DMS53 treated with DMSO at 0.1 percent for 48 hours (cell line): ENCODE measurements around the gene EPN3.

ENCODE experiments used
- DNase-seq: peaks from one replicate; lab custom pipeline; 2025; ENCODE audit not compliant: unreplicated experiment; lab: John Stamatoyannopoulos, UW

EPN3 gene

GRCh38 chr17:50533720-50534148 is 1.2 kb downstream of the EPN3 start:
- DNase-seq: peak; percentile 29

- DNase-seq: peak; percentile 32
Observed at GRCh38 chr17:50534222-50534978, 1.9 kb downstream of the EPN3 start.

GRCh38 chr17:50534979-50535326 is 2.4 kb downstream of the EPN3 start:
- no peak for DNase-seq

- no peak for DNase-seq
Observed at GRCh38 chr17:50535407-50535806, 2.9 kb downstream of the EPN3 start.

- DNase-seq: no peak
Observed at GRCh38 chr17:50536683-50537646, 4.4 kb downstream of the EPN3 start.

- DNase-seq: no peak
Observed at GRCh38 chr17:50537721-50538548, 5.4 kb downstream of the EPN3 start.

- no peak for DNase-seq
Observed at GRCh38 chr17:50538549-50539410, 6.2 kb downstream of the EPN3 start.

GRCh38 chr17:50539762-50540559 is 7.4 kb downstream of the EPN3 start:
- DNase-seq: no peak

GRCh38 chr17:50540560-50541401 is 8.2 kb downstream of the EPN3 start:
- DNase-seq: no peak

GRCh38 chr17:50541402-50541715 is 8.8 kb downstream of the EPN3 start:
- DNase-seq: no peak

- peak; percentile 88 for DNase-seq
Observed at GRCh38 chr17:50541716-50542688, 9.5 kb downstream of the EPN3 start.

GRCh38 chr17:50542795-50543774 is 10.6 kb downstream of the EPN3 start:
- peak; percentile 99 for DNase-seq

GRCh38 chr17:50544516-50544915 is 12.0 kb downstream of the EPN3 start:
- DNase-seq: no peak

- no peak for DNase-seq
Observed at GRCh38 chr17:50545311-50545710, 12.8 kb downstream of the EPN3 start.

- no peak for DNase-seq
Observed at GRCh38 chr17:50546701-50547034, 14.1 kb downstream of the EPN3 start.

GRCh38 chr17:50547035-50547735 is 14.7 kb downstream of the EPN3 start, which contains the start of gene SPATA20:
TSS of gene SPATA20 (plus strand) at chr17:50547174. CDS start at chr17:50547209, 35 bp downstream.
- peak; percentile 96 for DNase-seq
